Neural progenitor cell (in vitro differentiated cells): ENCODE results near the gene CCDC78.

Experiments used
- EZH2phosphoT487 ChIP-seq: fragments of 200-600 bp; sonication (generic); IDR thresholded peaks from 2 replicates; pipeline ENCODE4 v1.6.1; 2017; ENCODE audit warnings: antibody characterized with exemption
- TF ChIP-seq, protein P1 (sequence below): fragments of 200-600 bp; sonication (generic); IDR thresholded peaks from 2 replicates; pipeline ENCODE4 v1.5.1; 2017; ENCODE audit warnings: antibody characterized with exemption, mild to moderate bottlenecking

GRCh38 chr16:682493-683395, 43.5 kb downstream of the CCDC78 start:
- TF ChIP-seq, protein P1, sequence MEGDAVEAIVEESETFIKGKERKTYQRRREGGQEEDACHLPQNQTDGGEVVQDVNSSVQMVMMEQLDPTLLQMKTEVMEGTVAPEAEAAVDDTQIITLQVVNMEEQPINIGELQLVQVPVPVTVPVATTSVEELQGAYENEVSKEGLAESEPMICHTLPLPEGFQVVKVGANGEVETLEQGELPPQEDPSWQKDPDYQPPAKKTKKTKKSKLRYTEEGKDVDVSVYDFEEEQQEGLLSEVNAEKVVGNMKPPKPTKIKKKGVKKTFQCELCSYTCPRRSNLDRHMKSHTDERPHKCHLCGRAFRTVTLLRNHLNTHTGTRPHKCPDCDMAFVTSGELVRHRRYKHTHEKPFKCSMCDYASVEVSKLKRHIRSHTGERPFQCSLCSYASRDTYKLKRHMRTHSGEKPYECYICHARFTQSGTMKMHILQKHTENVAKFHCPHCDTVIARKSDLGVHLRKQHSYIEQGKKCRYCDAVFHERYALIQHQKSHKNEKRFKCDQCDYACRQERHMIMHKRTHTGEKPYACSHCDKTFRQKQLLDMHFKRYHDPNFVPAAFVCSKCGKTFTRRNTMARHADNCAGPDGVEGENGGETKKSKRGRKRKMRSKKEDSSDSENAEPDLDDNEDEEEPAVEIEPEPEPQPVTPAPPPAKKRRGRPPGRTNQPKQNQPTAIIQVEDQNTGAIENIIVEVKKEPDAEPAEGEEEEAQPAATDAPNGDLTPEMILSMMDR, result no peak
- no peak for TF ChIP-seq EZH2phosphoT487
